GM21786 (cell line): Measurements from ENCODE around the gene PPARGC1A.

Experiments
- ATAC-seq: cut with Tn5 transposase; IDR thresholded peaks from one replicate; pipeline ENCODE4 v1.9.1; 2021; ENCODE audit not compliant: unreplicated experiment

Gene PPARGC1A

DNA sequence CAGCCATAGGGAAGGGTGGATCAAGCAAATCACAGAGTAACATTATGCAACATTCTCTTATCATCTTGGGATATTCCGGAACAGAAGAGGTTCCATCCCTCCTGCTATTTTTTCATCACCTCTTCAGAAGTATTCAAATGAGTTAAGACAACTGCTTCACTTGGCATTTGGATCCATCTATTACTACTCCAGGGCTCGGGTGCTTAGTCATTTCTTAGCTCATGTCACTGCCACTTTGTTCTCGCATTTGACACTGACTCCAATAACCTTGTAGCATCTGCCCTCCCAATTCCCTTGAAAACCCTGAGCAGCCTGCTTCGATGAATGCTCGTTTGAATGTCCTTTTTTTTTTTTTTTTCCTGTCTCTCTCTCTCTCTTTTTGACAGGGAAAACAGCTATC, 114.9 kb downstream of the PPARGC1A start:
- ATAC-seq, result no peak

DNA sequence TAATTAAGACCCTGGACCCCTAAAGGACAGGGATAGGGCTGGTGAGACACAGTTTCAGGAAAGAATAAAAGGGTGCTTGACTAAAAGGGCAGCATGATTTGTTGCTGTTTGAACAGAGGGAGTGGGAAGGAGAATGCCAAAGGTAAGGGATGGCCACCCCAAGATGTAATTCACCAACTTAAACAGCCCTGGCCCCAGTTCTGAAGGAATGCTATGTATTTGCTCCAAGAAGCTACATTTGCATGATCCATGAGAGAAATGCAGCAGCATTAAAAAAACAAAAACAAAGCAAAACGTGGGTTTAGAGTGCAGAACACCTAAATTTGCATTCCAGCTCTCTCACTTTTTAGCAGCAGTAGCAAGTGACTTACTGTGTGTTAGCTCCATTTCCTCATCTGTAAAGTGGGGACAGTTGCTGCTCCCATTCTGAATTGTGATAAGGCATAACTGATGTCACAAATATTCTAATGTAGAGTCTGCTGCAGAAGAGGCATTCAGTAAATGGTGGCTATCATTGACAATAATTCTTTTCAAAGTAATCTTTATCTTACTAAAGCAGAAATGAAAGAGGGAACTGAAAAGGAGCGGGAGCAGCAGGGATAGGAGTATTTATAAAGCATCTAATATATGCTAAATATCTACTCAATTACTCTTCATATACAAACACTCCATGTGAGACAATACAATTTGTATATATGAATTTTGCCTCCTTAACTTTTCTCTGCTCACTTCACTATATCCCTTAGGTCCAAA, 115.8 kb downstream of the PPARGC1A start:
- ATAC-seq, result no peak

DNA sequence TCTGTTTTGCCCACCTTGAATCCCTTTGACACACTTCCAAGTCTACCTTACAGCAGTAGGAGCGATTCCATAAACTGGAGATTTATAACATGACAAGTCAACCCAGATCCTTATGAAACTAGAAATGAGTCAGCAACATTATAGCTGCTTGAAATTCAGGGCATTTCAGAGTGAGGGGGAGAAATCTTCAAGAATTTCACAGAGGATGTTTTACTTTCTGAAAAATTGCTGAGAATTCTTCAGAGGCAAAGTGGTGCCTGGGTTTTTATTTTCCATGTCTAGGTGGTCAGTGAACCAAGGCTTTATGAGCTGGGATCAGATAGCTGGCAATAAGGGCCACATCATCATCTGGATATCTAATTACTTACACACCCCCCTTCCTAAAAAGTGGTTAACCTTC, 119.8 kb downstream of the PPARGC1A start:
- ATAC-seq, result no peak

DNA sequence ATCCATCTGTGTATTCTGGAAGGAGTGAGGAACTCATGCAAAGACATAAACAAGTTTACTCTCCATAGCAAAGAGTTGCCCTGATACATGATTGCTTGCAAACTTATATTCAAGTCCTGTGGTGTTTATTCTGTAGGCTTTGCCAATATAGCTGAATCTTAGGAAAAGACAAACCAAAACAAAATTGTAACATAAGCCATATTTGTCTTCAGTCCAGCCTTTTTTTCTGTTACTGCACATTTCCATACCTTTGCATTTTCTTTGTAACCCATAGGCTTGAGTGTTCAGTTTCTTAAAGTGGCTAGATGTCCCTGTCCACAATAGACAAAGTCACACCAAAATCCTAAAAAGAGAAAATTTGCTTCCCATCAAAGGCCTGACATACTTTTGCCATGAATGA, 120.4 kb downstream of the PPARGC1A start:
- ATAC-seq, result no peak

DNA sequence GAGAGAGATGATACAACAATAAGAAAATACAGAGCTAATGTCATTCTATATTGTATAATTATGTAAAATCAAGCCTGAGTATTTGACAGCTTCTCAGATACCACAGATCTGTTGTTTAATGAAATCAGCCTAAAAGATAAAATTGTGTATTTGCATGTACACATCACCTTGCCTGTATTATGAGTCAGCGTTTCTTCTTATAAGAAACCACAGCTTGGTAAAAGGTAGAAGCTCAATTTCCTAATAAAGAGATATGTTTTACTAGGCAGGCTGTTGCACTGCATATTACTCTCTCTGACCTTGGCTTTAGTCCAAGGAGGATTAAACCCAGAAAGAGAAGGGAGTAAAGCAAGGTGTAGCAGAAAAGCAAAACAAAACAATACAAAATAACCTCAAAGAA, 121.3 kb downstream of the PPARGC1A start:
- ATAC-seq, result no peak

DNA sequence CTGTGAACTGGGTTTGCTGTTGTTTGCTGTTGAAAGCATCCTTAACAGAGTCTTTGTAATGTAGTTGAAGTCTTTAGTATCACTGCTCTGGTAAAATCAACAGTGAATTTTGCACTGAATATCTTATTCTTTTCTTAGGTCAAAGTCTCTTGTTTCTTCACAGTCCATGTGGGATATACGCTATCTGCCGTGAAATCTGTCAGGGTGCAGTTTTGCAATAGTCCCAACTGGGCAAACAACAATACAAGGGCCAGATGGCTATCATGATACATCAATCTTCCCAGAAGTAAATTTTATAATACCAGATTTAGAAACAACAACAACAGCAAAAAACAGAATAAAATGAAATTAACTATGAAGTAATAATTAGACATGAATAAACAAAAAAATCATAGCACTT, 123.5 kb downstream of the PPARGC1A start:
- ATAC-seq, result no peak

GRCh38 chr4:23763559-23763958, 126.3 kb downstream of the PPARGC1A start:
- ATAC-seq, result no peak

- no peak for ATAC-seq
Measured at GRCh38 chr4:23762551-23762950, 127.3 kb downstream of the PPARGC1A start.

DNA sequence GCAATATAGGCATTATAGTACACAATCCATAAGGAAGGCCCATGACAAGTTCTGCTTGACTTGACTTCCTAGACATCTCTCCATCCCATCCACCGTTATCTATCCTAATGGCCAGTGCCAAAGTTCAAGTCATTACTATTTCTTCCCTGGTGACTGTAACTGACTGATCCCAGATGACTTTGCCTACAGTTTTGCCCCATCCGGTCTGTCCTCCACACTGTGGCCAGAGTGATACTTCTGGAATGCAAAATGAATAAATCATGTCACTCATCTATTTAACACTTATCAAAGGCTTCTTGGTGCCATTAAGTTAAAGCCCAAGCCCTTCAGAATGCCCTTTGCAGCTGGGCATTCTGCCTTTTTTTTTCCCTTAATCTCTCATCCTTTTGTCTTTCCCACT, 130.8 kb downstream of the PPARGC1A start:
- ATAC-seq, result no peak

GRCh38 chr4:23754688-23755087, 135.2 kb downstream of the PPARGC1A start:
- no peak for ATAC-seq

- no peak for ATAC-seq
Measured at GRCh38 chr4:23750125-23750524, 139.7 kb downstream of the PPARGC1A start.

- ATAC-seq, result no peak
Measured at GRCh38 chr4:23747281-23747735, 142.5 kb downstream of the PPARGC1A start.

GRCh38 chr4:23746672-23747071, 143.2 kb downstream of the PPARGC1A start:
- no peak for ATAC-seq

GRCh38 chr4:23746027-23746426, 143.8 kb downstream of the PPARGC1A start:
- ATAC-seq, result no peak

GRCh38 chr4:23745377-23745776, 144.5 kb downstream of the PPARGC1A start:
- no peak for ATAC-seq
